OCI-M1 (cell line): ENCODE measurements around the gene GOLGA8S.
"Not testable (repeated sequence)": the region's sequence is repeated elsewhere in the genome, so short reads cannot be mapped to it uniquely, and the experiment has no call there.

Experiments used
- DNase-seq: peaks from one replicate; lab custom pipeline; 2025; lab: John Stamatoyannopoulos, UW

The GOLGA8S gene

GRCh38 chr15:23354448-23354847 lies at the start of gene GOLGA8S:
TSS of gene GOLGA8S (plus strand) at chr15:23354748. CDS start at chr15:23354810, 62 bp downstream.
- DNase-seq = not testable (repeated sequence)

DNA sequence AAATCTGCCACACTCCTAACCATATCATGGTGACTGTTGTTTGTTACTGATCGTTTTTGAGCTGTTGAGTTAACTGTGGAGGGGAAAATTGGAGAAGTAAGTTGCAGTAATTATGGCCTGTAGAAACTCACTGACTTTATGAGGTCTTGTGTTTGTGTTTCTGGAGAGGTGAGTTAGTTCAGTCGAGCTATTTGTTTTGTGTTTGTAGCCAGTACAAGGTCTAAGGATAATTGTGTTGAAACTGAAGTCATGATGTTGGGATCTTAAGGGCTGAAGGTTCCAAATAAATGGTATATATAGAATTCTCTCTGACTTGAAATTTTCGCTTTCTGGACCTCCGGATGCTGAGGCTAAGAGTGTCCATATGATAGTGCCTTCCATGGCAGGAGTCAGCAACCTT lies 49.7 kb upstream of the GOLGA8S start:
- DNase-seq = not testable (repeated sequence)

DNA sequence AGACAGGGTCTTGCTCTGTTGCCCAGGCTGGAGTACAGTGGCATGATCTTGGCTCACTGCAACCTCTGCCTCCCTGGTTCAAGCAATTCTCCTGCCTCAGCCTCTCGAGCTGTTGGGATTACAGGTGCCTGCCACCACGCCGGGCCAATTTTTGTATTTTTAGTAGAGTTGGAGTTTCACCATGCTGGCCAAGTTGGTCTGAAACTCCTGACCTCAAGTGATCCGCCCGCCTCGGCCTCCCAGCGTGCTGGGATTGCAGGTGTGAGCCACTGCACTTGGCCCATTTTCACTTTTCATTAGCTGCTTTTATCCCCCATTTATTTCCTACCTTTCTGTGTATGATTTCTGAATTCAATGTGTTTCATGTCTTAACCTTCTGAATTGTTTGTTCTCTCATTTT lies 48.6 kb upstream of the GOLGA8S start:
- DNase-seq = not testable (repeated sequence)

GRCh38 chr15:23311233-23311632 lies 43.3 kb upstream of the GOLGA8S start:
- not testable (repeated sequence) for DNase-seq

GRCh38 chr15:23334096-23334495 lies 20.5 kb upstream of the GOLGA8S start, which contains the start of gene GOLGA6L26:
TSS of gene GOLGA6L26 (minus strand) at chr15:23334196. CDS start at chr15:23334135, 61 bp downstream.
- DNase-seq = not testable (repeated sequence)

GRCh38 chr15:23362622-23363021 lies 8.1 kb downstream of the GOLGA8S start:
- DNase-seq = not testable (repeated sequence)

DNA sequence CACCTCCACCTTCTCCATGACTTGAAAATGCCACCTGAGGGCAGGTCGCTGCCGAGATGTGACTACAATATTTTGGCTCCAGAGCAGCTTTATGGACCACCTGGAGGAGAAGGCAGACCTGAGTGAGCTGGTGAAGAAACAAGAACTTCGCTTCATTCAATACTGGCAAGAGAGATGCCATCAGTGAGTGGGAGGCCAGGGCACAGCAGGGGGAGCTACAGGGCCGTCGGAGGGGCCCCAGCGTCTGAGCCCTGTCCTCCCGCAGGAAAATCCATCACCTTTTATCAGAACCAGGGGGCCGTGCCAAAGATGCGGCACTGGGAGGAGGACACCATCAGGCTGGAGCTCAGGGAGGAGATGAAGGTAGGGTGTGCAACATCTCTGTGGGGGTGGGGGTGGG lies 9.7 kb downstream of the GOLGA8S start:
- DNase-seq = not testable (repeated sequence)

- DNase-seq = no peak
Measured at GRCh38 chr15:23370578-23370977, 16.0 kb downstream of the GOLGA8S start.

DNA sequence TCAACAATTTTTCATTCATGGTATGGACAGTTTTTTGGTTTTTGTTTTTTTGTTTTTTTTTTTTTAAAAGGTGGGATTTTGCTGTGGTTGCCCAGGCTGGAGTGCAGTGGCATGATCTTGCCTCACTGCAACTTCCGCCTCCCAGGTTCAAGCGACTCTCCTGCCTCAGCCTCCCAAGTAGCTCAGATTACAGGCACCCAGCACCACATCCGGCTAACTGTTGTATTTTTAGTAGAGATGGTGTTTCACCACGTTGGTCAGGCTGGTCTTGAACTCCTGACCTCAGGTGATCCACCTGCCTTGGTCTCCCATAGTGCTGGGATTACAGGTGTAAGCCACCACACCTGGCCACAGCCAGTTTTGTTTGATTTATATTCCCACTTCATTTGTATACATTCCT lies 16.6 kb downstream of the GOLGA8S start:
- DNase-seq = not testable (repeated sequence)

GRCh38 chr15:23371868-23372267 lies 17.3 kb downstream of the GOLGA8S start:
- DNase-seq = not testable (repeated sequence)

DNA sequence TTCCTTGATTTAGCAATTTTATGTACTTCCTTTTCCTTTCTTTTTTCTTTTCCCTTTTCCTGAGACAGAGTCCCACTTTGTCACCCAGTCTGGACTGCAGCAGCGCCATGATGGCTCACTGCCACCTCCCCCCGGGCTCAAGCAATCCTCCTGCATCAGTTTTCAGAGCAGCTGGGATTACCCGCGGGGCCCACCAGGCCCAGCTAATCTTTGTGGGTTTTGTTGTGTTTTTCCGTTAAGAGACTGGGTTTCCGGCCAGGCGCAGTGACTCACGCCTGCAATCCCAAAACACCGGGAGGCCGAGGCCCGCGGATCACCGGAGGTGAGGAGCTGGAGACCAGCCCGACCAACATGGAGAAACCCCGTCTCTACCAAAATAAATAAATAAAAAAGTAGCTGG lies 17.7 kb downstream of the GOLGA8S start:
- no peak for DNase-seq

- DNase-seq = not testable (repeated sequence)
Measured at GRCh38 chr15:23372891-23373600, 18.5 kb downstream of the GOLGA8S start.

DNA sequence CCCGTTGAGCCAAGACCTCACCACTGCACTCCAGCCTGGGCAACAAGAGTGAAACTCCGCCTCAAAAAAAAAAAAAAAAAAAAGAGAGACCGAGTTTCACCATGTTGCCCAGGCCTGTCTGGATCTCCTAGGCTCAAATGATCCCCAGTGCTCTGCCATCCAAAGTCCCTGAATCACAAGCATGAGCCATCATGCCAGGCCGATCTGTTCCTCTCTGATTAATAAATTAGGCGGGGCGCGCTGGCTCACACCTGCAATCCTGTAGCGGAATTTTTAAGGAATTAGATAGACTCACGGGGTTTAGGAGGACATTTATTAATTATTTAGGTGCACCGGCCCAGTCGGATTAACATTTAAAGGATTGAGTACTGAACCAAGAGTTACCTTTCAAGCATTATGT lies 19.7 kb downstream of the GOLGA8S start:
- not testable (repeated sequence) for DNase-seq

DNA sequence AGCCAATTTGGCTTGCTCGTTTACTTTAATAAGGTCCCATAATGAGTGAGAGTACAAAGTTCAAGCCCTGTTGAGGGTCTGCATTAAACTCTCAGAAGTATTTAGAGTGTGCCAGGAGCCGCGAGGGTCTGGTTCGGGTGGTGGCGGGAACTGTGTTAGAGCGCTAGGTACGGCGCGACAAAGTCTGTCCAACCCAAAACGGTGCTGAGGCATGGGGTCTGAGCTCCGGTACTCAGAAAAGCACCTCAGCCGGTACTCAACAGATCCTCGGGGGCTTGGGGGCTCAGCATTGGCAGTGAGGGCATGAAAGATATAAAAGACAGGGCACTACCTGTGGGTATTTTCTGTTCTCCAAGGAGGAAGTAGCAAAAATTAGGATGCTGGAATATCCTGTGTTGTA lies 24.4 kb downstream of the GOLGA8S start:
- DNase-seq = not testable (repeated sequence)

DNA sequence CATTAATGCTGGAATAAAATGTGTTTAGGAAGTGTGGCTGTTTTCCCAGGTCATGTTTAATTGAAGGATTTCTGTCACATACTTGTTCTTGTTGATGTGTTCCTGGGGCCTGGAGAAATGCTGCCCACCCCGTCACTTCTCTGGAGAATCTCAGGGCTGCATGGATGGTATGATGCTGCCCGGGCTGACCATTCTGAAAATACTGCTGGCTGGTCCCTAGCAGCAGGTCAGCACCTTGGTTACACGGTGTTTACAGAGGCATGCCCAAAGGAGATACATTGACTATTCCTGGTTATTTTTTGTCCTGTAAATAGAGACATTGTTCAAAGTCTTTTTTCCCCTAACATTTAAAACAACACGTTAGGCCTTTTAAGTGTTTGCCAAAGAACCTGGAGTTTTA lies 26.2 kb downstream of the GOLGA8S start:
- DNase-seq = not testable (repeated sequence)

DNA sequence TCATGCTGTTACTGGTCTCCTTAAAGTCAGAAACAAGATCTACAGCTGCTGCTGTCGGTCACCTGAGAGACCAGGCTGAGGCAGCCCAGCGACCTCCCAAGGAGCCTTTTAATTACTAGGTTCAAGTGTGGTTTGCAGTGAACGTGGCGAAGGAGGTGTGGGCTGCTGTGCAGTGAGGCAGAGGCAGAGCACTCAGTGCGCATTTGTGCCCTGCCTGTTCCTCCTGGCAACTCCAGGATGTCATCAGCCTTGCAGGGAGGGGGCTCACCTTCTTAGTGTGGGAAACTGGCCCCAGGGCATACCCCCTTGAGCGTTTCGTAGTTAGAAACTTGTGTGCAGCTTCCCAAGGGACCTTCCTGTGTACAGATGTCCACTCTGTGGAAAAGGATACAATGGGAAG lies 26.6 kb downstream of the GOLGA8S start:
- not testable (repeated sequence) for DNase-seq

DNA sequence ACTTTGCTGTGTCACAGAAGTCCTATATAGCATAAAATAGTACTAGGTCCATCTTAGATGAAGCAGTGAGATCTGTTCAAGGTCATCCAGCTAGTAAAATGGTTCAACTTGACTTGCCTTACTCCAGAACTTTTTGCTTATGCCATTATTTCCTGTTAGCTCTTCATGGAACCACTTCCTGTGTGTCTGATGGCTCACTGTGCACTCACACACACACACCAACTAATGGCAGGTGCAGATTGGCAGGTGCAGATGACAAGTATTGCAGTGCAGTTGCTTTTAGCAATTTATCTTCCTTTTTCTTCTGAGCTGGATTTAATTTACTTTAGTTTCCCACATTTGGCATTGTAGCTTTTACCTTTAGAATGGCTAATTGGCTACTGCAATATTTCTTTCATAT lies 29.8 kb downstream of the GOLGA8S start:
- DNase-seq = no peak

GRCh38 chr15:23385886-23386430 lies 31.4 kb downstream of the GOLGA8S start:
- no peak for DNase-seq

GRCh38 chr15:23387621-23388190 lies 33.2 kb downstream of the GOLGA8S start:
- peak; percentile 1 for DNase-seq

DNA sequence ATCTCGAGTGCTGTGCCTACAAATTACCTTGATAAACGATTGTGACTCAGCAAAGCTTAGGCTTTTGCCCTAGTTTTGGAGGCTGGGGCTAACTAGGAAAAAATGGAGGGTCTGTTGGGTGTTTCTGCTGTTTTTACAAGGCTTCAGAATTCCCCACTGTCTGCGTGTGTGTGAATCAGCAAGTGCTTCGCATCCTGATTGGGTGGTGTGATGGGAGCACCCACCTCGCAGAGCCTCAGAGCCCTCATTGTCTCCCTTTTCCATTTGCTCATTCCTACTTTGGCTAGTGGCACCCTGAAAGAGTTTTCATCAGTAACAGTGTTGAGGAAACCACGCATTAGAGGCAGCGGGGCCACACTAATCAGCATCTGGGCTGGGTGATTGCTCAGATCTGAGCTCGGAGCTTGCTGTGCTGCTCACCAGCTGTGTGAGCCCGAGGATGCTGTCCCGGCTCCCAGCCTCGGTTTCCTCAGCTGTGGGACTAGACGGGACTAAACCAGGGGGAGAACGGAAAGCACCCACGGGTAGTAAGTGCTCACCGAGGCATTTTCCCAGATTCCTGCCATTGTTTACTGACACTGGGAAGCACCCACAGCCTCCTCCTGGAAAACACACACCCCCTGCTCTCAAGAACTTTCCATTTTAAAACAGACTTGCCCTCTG lies 40.6 kb downstream of the GOLGA8S start:
- no peak for DNase-seq

DNA sequence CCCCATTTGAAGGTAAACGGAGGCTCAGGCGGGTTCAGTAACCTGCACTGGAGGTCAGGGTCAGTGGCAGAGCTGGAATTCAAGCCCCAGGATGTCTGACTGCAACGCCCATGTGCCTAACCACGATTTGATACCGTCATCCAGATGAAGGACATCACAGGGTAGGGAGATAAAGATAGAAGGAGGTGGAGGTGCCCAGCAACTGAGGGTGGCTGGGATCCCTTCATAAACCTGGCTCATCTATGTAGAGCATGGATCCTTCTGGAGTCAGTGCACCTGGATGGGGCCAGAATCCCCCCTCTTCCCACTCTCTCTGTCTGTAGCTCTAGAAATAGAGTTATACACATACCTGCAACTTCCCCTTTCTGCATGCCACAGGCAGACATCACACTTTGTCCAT lies 41.3 kb downstream of the GOLGA8S start:
- DNase-seq = no peak

DNA sequence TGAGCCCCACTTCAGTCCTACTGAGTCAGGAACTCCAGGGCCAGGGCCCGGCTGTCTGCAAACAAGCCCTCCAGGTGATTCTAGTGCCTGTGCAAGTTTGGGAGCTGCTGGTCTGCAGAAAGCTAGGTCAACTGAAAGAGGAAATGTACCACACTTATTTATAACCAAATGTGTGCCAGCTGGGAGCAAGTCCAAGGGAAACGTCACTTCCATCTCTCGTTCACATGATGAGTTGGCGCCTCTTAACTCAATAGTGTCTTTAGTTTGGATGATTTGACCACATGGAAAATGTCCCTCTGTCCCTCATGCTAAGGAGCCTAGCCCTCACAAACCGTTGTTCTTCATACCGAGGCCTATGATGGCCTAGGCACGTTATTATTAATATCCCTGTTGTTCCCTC lies 43.2 kb downstream of the GOLGA8S start:
- no peak for DNase-seq

DNA sequence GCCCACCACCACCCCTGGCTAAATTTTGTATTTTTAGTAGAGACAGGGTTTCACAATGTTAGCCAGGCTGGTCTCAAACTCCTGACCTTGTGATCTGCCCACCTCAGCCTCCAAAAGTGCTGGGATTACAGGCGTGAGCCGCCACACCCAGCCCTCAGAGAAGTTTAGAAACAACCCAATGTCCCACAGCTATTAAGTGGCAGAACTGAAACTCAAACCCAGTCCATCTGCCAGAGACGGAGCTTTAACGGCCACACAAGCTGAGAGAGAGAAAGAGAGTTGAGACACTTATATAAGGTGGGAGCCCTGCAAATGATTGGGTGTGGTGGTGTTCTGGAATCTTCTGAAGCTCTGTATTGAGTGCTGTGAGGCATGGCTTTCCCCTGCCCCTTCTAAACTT lies 43.8 kb downstream of the GOLGA8S start:
- DNase-seq = not testable (repeated sequence)
